ENCODE measurements around the gene PGAP2. TPM values are rescaled to one million over a fixed set of nuclear protein-coding genes. Genes with fewer than 3 reads are reported as not detected.
"Not testable (repeated sequence)": the region's sequence is repeated elsewhere in the genome, so short reads cannot be mapped to it uniquely, and the experiment has no call there.

Gene PGAP2
- total RNA-seq, 1 experiment from 2014 or later = 30.5 TPM

DNA sequence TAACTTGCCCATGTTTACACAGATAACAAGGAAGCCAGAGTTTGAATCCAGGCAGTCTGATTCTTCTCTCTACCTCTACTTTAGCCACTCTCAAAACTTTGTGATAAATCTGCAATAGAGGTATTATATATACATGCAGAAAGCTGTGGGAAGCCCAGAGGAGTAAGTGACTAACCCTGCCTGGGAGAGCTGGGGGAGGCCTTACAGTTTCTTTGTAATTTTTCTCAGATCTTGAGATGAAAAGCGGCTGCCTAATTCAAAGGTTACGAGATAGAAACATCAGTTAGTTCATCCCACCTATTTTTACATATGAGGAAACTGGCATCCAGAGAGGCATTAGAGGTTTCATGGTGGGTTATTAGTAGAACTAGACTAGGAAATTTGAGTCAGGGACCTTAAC lies 52.0 kb downstream of the PGAP2 start:
- peak overlapping the region; percentile 4; the same call in 1 of the 2 replicates for H3K4me2 ChIP-seq (ENCODE audit: low read length)
- H3K27ac ChIP-seq (ENCODE audit: low read depth, low read length) = no peak overlapping the region
- H3K4me1 ChIP-seq (ENCODE audit: control insufficient read depth in 1 of 2, insufficient read depth in 2 of 2, low read length in 2 of 2) = peaks cover 9 to 31% of the 10 kb centered on the region in 2 experiments; a peak in 3 of 4 replicates
- no peaks in the 10 kb centered on the region for H3K9me3 ChIP-seq (ENCODE audit: control insufficient read depth in 1 of 2, insufficient read depth in 1 of 2, low read depth in 1 of 2, low read length in 2 of 2)
- no peaks in the 10 kb centered on the region for H4K20me1 ChIP-seq (ENCODE audit: insufficient read depth)
- no peaks in the 10 kb centered on the region for H3K9me2 ChIP-seq (ENCODE audit: insufficient read depth)
- TF ChIP-seq CBX3 (IDR thresholded peaks at IDR 0.05; ENCODE audit: low read depth) (no peak), EZH2phosphoT487 (IDR thresholded peaks at IDR 0.05; ENCODE audit: borderline replicate concordance) (no peak), YY1 (IDR thresholded peaks at IDR 0.05; ENCODE audit: extremely low read depth, insufficient replicate concordance, low read depth, low read length) (no peak), RAD21 (IDR thresholded peaks at IDR 0.05; ENCODE audit: low read depth) (no peak), FOSL1 (IDR thresholded peaks at IDR 0.05; ENCODE audit: low read depth) (no peak), TCF7L2 (IDR thresholded peaks at IDR 0.05; ENCODE audit: borderline replicate concordance, extremely low read depth, insufficient read depth, insufficient read length) (no peak), POLR2AphosphoS5 (IDR thresholded peaks at IDR 0.05; ENCODE audit: low read depth, low read length) (no peak)
- TF ChIP-seq, protein P1, sequence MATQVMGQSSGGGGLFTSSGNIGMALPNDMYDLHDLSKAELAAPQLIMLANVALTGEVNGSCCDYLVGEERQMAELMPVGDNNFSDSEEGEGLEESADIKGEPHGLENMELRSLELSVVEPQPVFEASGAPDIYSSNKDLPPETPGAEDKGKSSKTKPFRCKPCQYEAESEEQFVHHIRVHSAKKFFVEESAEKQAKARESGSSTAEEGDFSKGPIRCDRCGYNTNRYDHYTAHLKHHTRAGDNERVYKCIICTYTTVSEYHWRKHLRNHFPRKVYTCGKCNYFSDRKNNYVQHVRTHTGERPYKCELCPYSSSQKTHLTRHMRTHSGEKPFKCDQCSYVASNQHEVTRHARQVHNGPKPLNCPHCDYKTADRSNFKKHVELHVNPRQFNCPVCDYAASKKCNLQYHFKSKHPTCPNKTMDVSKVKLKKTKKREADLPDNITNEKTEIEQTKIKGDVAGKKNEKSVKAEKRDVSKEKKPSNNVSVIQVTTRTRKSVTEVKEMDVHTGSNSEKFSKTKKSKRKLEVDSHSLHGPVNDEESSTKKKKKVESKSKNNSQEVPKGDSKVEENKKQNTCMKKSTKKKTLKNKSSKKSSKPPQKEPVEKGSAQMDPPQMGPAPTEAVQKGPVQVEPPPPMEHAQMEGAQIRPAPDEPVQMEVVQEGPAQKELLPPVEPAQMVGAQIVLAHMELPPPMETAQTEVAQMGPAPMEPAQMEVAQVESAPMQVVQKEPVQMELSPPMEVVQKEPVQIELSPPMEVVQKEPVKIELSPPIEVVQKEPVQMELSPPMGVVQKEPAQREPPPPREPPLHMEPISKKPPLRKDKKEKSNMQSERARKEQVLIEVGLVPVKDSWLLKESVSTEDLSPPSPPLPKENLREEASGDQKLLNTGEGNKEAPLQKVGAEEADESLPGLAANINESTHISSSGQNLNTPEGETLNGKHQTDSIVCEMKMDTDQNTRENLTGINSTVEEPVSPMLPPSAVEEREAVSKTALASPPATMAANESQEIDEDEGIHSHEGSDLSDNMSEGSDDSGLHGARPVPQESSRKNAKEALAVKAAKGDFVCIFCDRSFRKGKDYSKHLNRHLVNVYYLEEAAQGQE (IDR thresholded peaks at IDR 0.05; ENCODE audit: low read depth) = no peak
- H3K9ac ChIP-seq (ENCODE audit: low read length) = no peak overlapping the region
- ATAC-seq (no peak), DNase-seq (ENCODE audit: low read depth, low spot score) (no peak)
- RAD21 ChIA-PET (ENCODE audit: low non-redundant PET in 1 of 2, low total read pairs in 2 of 2, uncharacterized antibody in 2 of 2, unreplicated experiment in 2 of 2) = no interaction called here
- no peak overlapping the region for H3K4me3 ChIP-seq (replicated peaks in 1 of 2; ENCODE audit: low read depth in 1 of 2, low read length in 2 of 2)
- POLR2A ChIA-PET = interaction anchor here (0.6 kb wide), 1 partner anchor 8 kb away, joined by 3 read pairs; no protein-coding TSS in a partner anchor
- peaks cover 3% of the 10 kb centered on the region; the same call in 1 of the 2 replicates for H3K79me2 ChIP-seq (ENCODE audit: insufficient read depth, low read length)
- CTCF ChIA-PET = interaction anchor here (2.0 to 2.3 kb wide), 2 partner anchors 11 to 19 kb away, joined by 9 to 10 read pairs; partner anchors contain the start of gene RHOG
- no peak overlapping the region for H2AFZ ChIP-seq (ENCODE audit: low read depth, low read length, poor library complexity, severe bottlenecking)
- intact Hi-C loops (cut with micrococcal nuclease) = no loop called here
- no peaks in the 10 kb centered on the region for H3K36me3 ChIP-seq (ENCODE audit: control insufficient read depth in 1 of 2, insufficient read depth in 2 of 2, low read length in 2 of 2)
- no peaks in the 10 kb centered on the region for H3K27me3 ChIP-seq (ENCODE audit: insufficient read depth, low read length)
- no TSS peak for BruUV-seq (replicated peaks)

GRCh38 chr11:3860898-3861393 lies 52.6 kb downstream of the PGAP2 start:
- H4K20me1 ChIP-seq (ENCODE audit: insufficient read depth); ATAC-seq; intact Hi-C loops (cut with micrococcal nuclease); DNase-seq (ENCODE audit: low read depth, low spot score); H3K9ac ChIP-seq (ENCODE audit: low read length); H3K79me2 ChIP-seq (ENCODE audit: insufficient read depth, low read length); H3K27ac ChIP-seq (ENCODE audit: low read depth, low read length); H3K36me3 ChIP-seq (ENCODE audit: control insufficient read depth in 1 of 2, insufficient read depth in 2 of 2, low read length in 2 of 2); CTCF ChIA-PET; BruUV-seq (replicated peaks); POLR2A ChIA-PET; H3K9me2 ChIP-seq (ENCODE audit: insufficient read depth); H3K9me3 ChIP-seq (ENCODE audit: control insufficient read depth in 1 of 2, insufficient read depth in 1 of 2, low read depth in 1 of 2, low read length in 2 of 2); H3K27me3 ChIP-seq (ENCODE audit: insufficient read depth, low read length); H2AFZ ChIP-seq (ENCODE audit: low read depth, low read length, poor library complexity, severe bottlenecking); RAD21 ChIA-PET (ENCODE audit: low non-redundant PET in 1 of 2, low total read pairs in 2 of 2, uncharacterized antibody in 2 of 2, unreplicated experiment in 2 of 2); H3K4me3 ChIP-seq (replicated peaks in 1 of 2; ENCODE audit: low read depth in 1 of 2, low read length in 2 of 2): not testable (repeated sequence)
- H3K4me2 ChIP-seq (ENCODE audit: low read length) = peak overlapping the region; percentile 4; the same call in 1 of the 2 replicates
- H3K4me1 ChIP-seq (ENCODE audit: control insufficient read depth in 1 of 2, insufficient read depth in 2 of 2, low read length in 2 of 2) = peaks cover 9 to 31% of the 10 kb centered on the region in 2 experiments; a peak in 3 of 4 replicates

Data from HCT116 (cell line).